ENCODE measurements around the gene HOXC9.

HOXC9 gene

GRCh38 chr12:54026640-54027441 is 26.9 kb downstream of the HOXC9 start:
- Histone ChIP-seq H3K9me3 (ENCODE audit: low read length) (no peaks in the 10 kb centered on the region), H3K4me3 (ENCODE audit: low read length) (no peak overlapping the region), H3K27me3 (ENCODE audit: insufficient read depth, low read length) (peaks cover 96% of the 10 kb centered on the region), H2AFZ (ENCODE audit: low read depth, low read length) (no peak overlapping the region), H3K4me1 (ENCODE audit: insufficient read depth, low read length) (no peaks in the 10 kb centered on the region), H3K36me3 (ENCODE audit: insufficient read depth, low read length) (no peaks in the 10 kb centered on the region)

- H3K36me3 ChIP-seq (ENCODE audit: insufficient read depth, low read length) = no peaks in the 10 kb centered on the region
- no peaks in the 10 kb centered on the region for H3K9me3 ChIP-seq (ENCODE audit: low read length)
- no peak overlapping the region for H3K4me3 ChIP-seq (ENCODE audit: low read length)
- H3K27me3 ChIP-seq (ENCODE audit: insufficient read depth, low read length) = peaks cover 96% of the 10 kb centered on the region
- H3K4me1 ChIP-seq (ENCODE audit: insufficient read depth, low read length) = no peaks in the 10 kb centered on the region
- no peak overlapping the region for H2AFZ ChIP-seq (ENCODE audit: low read depth, low read length)
Observed at GRCh38 chr12:54027442-54027786, 27.5 kb downstream of the HOXC9 start.

GRCh38 chr12:54028314-54029201 is 28.6 kb downstream of the HOXC9 start, which contains the start of gene HOXC6:
TSS of gene HOXC6 (plus strand) at chr12:54028440. CDS start at chr12:54028522, 82 bp downstream.
- no peak within 1 kb of the TSS for H2AFZ ChIP-seq (ENCODE audit: low read depth, low read length)
- no peaks in the 10 kb centered on the region for H3K36me3 ChIP-seq (ENCODE audit: insufficient read depth, low read length)
- no peak within 1 kb of the TSS for H3K4me3 ChIP-seq (ENCODE audit: low read length)
- peaks cover 2% of the 10 kb centered on the region for H3K9me3 ChIP-seq (ENCODE audit: low read length)
- H3K4me1 ChIP-seq (ENCODE audit: insufficient read depth, low read length) = no peaks in the 10 kb centered on the region
- peaks cover 96% of the 10 kb centered on the region for H3K27me3 ChIP-seq (ENCODE audit: insufficient read depth, low read length)

DNA sequence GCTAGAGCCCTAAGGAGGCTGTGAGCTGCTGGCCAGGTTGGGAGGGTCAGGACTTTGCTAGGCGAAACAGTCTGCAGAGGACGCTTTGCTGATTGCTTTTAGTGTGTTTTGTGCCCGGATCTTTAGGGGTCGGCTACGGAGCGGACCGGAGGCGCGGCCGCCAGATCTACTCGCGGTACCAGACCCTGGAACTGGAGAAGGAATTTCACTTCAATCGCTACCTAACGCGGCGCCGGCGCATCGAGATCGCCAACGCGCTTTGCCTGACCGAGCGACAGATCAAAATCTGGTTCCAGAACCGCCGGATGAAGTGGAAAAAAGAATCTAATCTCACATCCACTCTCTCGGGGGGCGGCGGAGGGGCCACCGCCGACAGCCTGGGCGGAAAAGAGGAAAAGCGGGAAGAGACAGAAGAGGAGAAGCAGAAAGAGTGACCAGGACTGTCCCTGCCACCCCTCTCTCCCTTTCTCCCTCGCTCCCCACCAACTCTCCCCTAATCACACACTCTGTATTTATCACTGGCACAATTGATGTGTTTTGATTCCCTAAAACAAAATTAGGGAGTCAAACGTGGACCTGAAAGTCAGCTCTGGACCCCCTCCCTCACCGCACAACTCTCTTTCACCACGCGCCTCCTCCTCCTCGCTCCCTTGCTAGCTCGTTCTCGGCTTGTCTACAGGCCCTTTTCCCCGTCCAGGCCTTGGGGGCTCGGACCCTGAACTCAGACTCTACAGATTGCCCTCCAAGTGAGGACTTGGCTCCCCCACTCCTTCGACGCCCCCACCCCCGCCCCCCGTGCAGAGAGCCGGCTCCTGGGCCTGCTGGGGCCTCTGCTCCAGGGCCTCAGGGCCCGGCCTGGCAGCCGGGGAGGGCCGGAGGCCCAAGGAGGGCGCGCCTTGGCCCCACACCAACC is 29.8 kb downstream of the HOXC9 start:
- peaks cover 2% of the 10 kb centered on the region for H3K9me3 ChIP-seq (ENCODE audit: low read length)
- H3K4me1 ChIP-seq (ENCODE audit: insufficient read depth, low read length) = no peaks in the 10 kb centered on the region
- no peaks in the 10 kb centered on the region for H3K36me3 ChIP-seq (ENCODE audit: insufficient read depth, low read length)
- H2AFZ ChIP-seq (ENCODE audit: low read depth, low read length) = no peak overlapping the region
- H3K27me3 ChIP-seq (ENCODE audit: insufficient read depth, low read length) = peaks cover 93% of the 10 kb centered on the region
- H3K4me3 ChIP-seq (ENCODE audit: low read length) = no peak overlapping the region

DNA sequence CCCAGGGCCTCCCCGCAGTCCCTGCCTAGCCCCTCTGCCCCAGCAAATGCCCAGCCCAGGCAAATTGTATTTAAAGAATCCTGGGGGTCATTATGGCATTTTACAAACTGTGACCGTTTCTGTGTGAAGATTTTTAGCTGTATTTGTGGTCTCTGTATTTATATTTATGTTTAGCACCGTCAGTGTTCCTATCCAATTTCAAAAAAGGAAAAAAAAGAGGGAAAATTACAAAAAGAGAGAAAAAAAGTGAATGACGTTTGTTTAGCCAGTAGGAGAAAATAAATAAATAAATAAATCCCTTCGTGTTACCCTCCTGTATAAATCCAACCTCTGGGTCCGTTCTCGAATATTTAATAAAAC is 30.5 kb downstream of the HOXC9 start:
- H3K27me3 ChIP-seq (ENCODE audit: insufficient read depth, low read length) = peaks cover 94% of the 10 kb centered on the region
- no peaks in the 10 kb centered on the region for H3K4me1 ChIP-seq (ENCODE audit: insufficient read depth, low read length)
- H3K4me3 ChIP-seq (ENCODE audit: low read length) = no peak overlapping the region
- H3K36me3 ChIP-seq (ENCODE audit: insufficient read depth, low read length) = no peaks in the 10 kb centered on the region
- H3K9me3 ChIP-seq (ENCODE audit: low read length) = peaks cover 2% of the 10 kb centered on the region
- no peak overlapping the region for H2AFZ ChIP-seq (ENCODE audit: low read depth, low read length)

DNA sequence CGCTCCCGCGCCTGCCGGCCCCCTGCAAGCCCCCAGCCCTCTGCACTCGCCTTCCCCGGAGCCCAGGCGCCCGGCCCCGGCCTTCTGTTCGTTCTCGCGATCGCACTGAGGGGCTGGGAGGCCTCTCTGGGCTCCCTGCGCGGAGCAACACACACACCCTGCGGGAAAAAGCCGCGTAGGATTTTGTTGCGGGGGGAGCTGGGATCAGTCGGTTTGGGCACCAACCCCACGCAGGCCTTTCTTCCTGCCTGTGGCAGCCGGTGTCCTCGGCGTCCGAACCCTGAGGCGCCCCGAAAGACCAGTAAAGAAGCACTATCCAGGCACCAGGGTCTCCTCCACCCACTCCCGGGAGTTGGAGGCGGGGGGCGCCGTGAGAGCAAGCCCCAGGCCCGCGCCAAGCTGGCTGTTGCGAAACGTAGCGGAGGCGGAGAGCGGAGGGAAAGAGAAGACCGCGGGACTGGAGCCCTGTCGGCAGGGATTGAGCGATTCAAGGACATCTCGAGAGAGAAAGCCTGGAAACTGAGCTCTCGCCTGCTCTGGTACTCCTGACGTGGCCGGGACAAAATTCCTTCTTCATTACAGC is 31.0 kb downstream of the HOXC9 start:
- Histone ChIP-seq H3K4me1 (ENCODE audit: insufficient read depth, low read length) (no peaks in the 10 kb centered on the region), H3K36me3 (ENCODE audit: insufficient read depth, low read length) (no peaks in the 10 kb centered on the region), H3K9me3 (ENCODE audit: low read length) (peaks cover 2% of the 10 kb centered on the region), H2AFZ (ENCODE audit: low read depth, low read length) (no peak overlapping the region), H3K27me3 (ENCODE audit: insufficient read depth, low read length) (peaks cover 94% of the 10 kb centered on the region), H3K4me3 (ENCODE audit: low read length) (no peak overlapping the region)

DNA sequence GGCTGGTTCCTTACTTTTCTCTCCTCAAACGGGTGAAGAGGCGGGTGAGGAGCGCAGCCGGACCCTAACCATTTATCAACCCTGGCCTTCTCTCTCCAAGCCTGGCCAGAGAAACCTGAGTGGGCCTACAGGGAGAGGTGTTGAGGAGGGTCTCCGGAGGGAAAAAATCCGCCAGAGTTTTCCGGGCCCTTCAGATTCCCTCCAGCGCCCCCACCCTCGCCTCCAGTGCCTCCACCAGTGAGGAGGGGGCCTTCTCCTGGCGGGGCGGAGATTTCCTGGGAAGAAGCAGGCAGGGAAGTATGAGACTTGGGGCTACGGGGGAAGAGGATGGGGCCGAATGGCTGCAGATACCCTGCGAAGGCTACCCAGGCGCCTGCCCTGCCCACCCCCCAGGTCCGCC is 31.5 kb downstream of the HOXC9 start:
- Histone ChIP-seq H3K36me3 (ENCODE audit: insufficient read depth, low read length) (no peaks in the 10 kb centered on the region), H3K4me1 (ENCODE audit: insufficient read depth, low read length) (no peaks in the 10 kb centered on the region), H3K9me3 (ENCODE audit: low read length) (peaks cover 2% of the 10 kb centered on the region), H3K27me3 (ENCODE audit: insufficient read depth, low read length) (peaks cover 94% of the 10 kb centered on the region), H2AFZ (ENCODE audit: low read depth, low read length) (no peak overlapping the region), H3K4me3 (ENCODE audit: low read length) (no peak overlapping the region)

DNA sequence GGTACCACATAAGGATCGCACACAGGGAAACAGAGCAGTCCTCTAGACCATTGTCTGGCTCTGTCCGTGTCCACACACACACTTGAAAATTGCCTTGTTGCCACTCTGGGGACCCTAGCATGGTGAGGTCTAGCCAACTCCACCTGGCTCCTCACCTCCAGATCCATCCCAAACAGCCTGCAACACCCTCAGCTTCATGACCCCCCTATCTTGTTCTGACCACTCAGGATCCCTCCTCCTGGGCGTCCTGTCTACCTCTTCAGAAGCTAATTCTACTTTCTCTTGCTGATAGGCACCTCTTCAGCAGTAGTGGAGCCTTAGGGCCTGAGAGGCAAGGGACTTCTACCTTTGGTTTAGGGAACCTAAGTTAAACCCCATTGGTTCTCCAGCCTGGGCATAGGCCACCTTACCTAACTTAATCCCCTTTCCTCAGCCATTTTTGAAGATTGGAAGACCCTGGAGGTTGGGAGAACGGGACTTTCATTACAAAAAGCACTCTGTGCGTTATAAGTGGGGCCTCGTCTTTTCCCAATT is 32.2 kb downstream of the HOXC9 start:
- no peak overlapping the region for H3K4me3 ChIP-seq (ENCODE audit: low read length)
- peaks cover 95% of the 10 kb centered on the region for H3K27me3 ChIP-seq (ENCODE audit: insufficient read depth, low read length)
- H3K4me1 ChIP-seq (ENCODE audit: insufficient read depth, low read length) = no peaks in the 10 kb centered on the region
- H2AFZ ChIP-seq (ENCODE audit: low read depth, low read length) = no peak overlapping the region
- H3K36me3 ChIP-seq (ENCODE audit: insufficient read depth, low read length) = no peaks in the 10 kb centered on the region
- H3K9me3 ChIP-seq (ENCODE audit: low read length) = peaks cover 2% of the 10 kb centered on the region

DNA sequence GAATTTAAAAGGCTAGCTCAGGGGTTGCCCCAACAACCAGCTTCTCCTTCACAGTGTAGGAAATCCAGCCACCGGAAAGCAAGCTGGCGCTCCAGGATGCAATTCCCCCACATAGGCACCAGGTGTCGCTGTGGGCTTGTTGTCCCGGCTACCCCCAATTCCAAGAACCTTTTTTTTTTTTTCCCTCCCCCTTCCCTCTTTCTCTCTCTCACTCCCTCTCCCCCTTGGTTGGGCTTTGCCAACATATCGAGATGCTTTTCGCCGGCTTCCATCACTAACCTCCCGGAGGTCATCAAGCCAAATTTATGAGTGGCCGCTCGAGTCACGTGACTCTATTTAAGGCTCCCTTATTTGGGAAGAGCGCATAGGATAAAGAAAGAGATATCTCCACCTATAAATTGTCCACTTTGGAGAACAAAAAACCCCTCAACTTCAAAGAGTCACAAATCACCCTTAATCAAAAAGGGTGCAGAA is 32.7 kb downstream of the HOXC9 start, which contains the start of gene HOXC5:
TSS of gene HOXC5 (plus strand) at position 424 of the 474 bp plus-strand sequence. CDS start 73 bp downstream, outside the sequence.
- peaks cover 95% of the 10 kb centered on the region for H3K27me3 ChIP-seq (ENCODE audit: insufficient read depth, low read length)
- no peak within 1 kb of the TSS for H3K4me3 ChIP-seq (ENCODE audit: low read length)
- no peaks in the 10 kb centered on the region for H3K36me3 ChIP-seq (ENCODE audit: insufficient read depth, low read length)
- H2AFZ ChIP-seq (ENCODE audit: low read depth, low read length) = no peak within 1 kb of the TSS
- H3K4me1 ChIP-seq (ENCODE audit: insufficient read depth, low read length) = no peaks in the 10 kb centered on the region
- peaks cover 2% of the 10 kb centered on the region for H3K9me3 ChIP-seq (ENCODE audit: low read length)

- peaks cover 2% of the 10 kb centered on the region for H3K9me3 ChIP-seq (ENCODE audit: low read length)
- no peaks in the 10 kb centered on the region for H3K4me1 ChIP-seq (ENCODE audit: insufficient read depth, low read length)
- H2AFZ ChIP-seq (ENCODE audit: low read depth, low read length) = no peak overlapping the region
- H3K27me3 ChIP-seq (ENCODE audit: insufficient read depth, low read length) = peaks cover 95% of the 10 kb centered on the region
- no peak overlapping the region for H3K4me3 ChIP-seq (ENCODE audit: low read length)
- H3K36me3 ChIP-seq (ENCODE audit: insufficient read depth, low read length) = no peaks in the 10 kb centered on the region
Observed at GRCh38 chr12:54033106-54033979, 33.4 kb downstream of the HOXC9 start.

- Histone ChIP-seq H3K36me3 (ENCODE audit: insufficient read depth, low read length) (no peaks in the 10 kb centered on the region), H3K4me3 (ENCODE audit: low read length) (no peak overlapping the region), H3K27me3 (ENCODE audit: insufficient read depth, low read length) (peaks cover 96% of the 10 kb centered on the region)
Observed at GRCh38 chr12:54033980-54034784, 34.2 kb downstream of the HOXC9 start.

More at GRCh38 chr12:54033980-54034784, 34.2 kb downstream of the HOXC9 start:
- peaks cover 2% of the 10 kb centered on the region for H3K9me3 ChIP-seq (ENCODE audit: low read length)
- H3K4me1 ChIP-seq (ENCODE audit: insufficient read depth, low read length) = no peaks in the 10 kb centered on the region
- H2AFZ ChIP-seq (ENCODE audit: low read depth, low read length) = no peak overlapping the region

All from neuron (in vitro differentiated cells).